ENCODE data around the gene NHLRC2.
"Not testable (repeated sequence)": the region's sequence is repeated elsewhere in the genome, so short reads cannot be mapped to it uniquely, and the experiment has no call there.

- not testable (repeated sequence) for TF ChIP-seq CTCF (IDR thresholded peaks at IDR 0.05; ENCODE audit: low read length); EZH2 (optimal IDR thresholded peaks at IDR 0.05; ENCODE audit: low read depth, low read length)
Measured at GRCh38 chr10:113814700-113815099, 39.8 kb upstream of the NHLRC2 start.

Measured in MM.1S (cell line).